Measurements from ENCODE around the gene ZNF407.

ZNF407 gene

DNA sequence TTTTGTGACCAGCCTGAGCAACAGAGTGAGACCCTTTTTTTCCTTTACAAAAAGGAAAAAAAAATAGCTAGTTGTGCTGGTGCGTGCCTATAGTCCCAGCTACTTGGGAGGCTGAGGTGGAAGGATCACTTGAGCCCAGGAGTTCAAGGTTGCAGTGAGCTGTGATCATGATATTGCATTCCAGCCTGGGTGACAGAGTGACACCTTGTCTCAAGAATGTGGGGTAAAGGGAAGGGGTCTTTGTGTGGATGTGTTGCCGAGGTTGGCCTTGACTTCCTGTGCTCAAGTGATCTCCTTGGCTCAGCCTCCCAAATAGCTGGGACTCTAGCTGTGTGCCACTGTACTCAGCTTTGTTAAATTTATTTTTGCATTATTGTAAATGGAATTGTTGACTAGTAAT, 120.6 kb downstream of the ZNF407 start:
- DNase-seq, result no peak

DNA sequence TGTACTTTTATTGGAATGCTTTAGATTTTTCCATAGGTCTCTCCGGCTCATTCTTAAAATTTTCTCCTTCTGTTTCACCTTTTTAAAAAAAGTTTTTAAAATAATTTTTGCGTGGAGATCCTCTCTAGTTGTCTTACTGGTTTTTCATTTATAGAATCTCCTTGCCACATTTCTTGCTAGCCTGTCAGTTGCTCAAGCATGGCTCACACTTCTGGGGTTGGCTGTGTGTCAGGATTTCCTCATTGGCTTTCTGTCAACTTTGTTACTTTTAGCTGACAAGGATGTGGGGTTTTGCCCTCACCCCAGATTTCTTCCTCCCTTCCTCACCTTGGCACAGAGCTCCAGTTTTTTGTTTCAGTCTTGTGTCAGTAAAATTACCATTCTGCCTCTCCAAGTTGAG, 124.6 kb downstream of the ZNF407 start:
- no peak for DNase-seq

DNA sequence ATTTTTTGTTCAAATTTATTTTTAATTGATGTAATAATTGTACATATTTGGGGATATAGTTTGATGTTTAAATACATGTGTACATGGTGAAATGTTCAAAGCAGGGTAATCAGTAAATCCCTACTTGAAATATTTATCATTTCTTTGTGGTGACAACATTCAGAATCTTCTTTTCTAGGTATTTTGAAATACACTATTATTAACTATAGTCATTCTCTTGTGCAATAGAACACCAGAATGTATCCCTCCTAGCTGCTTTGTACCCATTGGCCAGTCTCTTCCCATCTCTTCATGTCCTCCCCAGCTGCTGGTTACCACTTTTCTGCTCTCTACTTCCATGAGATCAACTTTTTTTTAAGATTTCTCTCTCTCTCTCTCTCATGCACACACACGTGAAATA, 126.5 kb downstream of the ZNF407 start:
- no peak for DNase-seq

DNA sequence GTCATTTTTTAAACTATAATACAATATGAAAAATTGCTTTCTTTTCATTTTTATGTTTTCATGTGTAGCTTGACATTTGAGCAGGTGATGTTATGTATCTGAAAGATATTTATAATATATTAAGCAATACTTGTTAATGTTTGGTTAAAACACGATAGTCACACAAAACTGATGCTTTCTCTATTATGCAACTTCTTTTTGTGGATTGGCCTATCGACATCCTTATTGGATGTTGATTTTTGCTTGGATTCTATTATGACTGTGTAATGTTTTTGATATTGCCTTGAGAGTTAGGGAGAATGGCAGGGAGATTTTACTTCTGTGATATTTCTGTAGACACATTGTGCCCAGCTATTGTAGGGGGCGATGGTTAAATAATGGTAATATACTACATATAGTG, 128.0 kb downstream of the ZNF407 start:
- no peak for DNase-seq

DNA sequence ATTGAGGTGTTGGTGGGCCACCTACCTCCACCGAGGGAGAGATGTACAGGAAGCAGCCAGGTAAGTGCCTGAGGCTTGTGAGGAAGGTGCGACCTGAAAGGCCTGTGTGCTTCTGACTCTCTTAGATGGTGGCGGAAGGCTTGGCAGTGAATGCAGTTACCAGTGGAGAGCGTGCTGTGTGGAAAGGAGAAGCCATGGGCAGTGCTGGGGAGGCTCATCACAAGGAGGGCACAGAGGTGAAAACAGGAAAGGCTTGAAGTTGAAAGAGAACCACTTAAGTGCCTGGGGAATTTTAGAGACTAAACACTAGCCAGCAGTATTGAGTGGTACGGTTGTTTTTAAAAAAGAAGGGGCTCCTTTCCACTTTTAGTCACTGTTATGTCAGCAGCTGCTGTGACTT, 130.9 kb downstream of the ZNF407 start:
- DNase-seq, result no peak

DNA sequence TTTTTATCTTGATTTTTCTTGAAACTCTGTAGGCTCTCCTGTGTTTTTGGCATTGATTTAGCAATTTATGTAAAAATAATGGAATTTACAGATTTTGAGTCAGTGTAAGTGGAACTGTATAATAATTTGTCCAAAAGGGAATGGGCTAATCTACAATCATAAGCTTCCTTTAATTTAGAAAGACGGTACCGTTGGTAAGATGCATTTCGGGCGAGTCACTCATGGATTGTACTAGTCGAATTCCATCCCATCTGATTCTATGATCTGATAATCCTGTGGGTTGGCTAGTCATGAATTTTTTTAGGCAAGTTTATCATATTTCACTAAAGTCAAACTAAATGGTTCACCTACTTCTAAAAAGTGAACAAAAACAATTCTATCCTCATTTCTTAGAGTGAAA, 133.4 kb downstream of the ZNF407 start:
- DNase-seq, result no peak

DNA sequence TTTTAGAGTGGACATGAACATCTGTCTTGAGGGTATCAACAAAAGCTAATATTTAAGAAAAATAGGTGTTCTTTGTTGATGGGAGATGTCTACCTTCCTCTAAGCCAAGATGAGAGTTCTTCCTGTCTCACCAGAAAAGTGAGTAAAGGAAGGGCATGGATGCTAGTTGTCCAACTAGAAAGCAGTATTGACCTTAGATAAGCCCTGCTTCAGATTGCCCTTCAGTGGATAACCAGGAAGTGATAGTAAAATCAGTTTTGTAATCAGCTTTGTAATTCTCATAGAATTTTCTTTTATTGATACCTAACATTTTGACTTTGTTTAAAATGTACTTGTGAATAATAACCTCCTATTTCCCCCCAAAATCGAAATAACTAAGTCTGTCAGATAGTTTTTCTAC, 134.7 kb downstream of the ZNF407 start:
- DNase-seq, result no peak

DNA sequence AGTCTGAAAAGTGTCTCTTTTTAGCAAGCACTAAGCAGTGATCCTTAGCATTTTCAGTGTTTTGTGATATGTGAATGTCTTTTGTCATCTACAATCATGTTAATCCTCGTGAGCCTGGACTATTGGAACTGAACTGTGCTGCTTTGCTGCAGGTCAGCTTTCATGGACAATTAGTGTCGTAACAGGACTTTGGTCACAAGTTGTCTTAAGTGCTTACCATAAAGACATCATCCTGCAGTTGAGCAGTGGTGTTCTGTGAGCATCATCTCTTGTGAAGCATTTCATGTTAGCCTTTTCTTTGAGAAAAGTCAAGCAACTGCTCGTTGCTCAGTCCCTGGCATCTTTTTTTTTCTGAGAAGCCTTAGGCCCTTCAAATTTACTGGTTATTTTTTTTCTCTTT, 135.9 kb downstream of the ZNF407 start:
- no peak for DNase-seq

DNA sequence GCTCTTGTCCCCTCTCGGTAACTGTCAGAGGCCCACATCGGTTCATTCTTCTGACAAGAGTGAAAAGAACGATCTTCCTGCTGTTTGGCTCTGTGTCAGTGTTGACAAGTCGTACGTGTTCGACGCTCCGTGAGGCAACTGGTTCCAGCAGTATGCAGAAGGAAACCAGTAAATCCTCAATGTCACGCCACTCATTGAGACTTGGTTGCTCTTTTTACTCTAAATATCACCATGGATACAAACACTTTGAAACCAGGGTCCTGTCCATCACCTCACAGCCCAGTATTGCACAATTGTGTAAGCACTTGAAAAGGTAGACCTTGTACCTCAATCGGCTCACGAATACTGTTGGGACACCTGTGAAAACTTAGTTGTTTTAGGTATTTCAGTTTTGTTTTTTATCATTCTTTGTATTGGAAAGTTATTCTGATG, 136.4 kb downstream of the ZNF407 start:
- DNase-seq, result no peak

DNA sequence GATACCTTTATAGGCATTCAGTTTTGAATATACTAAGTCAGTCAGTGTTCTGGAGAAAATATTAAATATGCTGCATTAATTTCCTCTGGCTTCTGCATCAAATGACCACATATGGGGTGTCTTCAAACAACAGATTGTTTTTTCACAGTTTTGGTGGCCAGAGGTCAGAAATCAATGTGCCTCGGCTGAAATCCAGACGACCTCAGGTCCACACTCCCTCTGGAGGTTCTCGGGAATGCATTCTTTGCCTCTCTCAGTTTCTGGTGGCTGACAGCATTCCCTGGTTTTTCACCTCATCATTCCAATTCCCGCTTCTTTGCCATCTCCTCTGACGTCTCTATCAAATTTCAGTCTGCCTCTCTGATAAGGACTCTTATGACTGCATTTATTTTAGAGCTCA, 142.3 kb downstream of the ZNF407 start:
- no peak for DNase-seq

DNA sequence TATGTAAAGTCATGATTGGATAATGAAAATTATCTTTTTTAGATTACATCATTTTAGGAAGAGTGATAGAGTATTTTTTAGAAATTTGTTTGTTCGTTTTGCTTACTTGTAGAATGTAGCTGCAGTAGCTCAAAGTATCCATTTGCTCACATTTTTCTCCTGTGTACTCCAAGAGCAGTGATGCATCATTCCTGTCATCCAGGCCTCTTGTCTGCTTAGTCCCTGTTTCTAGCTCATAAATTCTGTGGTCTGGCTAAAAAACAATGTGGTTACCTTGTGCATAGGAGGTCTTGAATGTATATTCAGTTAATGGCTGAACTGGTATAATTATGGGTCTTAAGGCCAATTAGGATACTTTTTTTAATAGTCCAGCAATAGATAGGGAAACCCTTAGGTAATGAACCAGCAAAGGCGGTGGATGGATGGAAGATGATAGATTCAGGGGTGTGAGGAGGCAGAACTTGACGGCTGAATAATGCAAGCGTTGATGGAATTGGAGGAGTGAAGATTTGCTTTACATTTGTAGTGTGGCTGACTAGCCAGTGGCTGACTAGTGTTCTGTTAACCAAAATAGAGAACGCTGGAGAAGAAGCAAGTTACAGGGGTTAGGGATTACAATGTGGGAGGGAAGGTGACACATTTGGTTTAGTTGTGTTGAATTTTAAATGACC, 145.0 kb downstream of the ZNF407 start:
- DNase-seq, result no peak

DNA sequence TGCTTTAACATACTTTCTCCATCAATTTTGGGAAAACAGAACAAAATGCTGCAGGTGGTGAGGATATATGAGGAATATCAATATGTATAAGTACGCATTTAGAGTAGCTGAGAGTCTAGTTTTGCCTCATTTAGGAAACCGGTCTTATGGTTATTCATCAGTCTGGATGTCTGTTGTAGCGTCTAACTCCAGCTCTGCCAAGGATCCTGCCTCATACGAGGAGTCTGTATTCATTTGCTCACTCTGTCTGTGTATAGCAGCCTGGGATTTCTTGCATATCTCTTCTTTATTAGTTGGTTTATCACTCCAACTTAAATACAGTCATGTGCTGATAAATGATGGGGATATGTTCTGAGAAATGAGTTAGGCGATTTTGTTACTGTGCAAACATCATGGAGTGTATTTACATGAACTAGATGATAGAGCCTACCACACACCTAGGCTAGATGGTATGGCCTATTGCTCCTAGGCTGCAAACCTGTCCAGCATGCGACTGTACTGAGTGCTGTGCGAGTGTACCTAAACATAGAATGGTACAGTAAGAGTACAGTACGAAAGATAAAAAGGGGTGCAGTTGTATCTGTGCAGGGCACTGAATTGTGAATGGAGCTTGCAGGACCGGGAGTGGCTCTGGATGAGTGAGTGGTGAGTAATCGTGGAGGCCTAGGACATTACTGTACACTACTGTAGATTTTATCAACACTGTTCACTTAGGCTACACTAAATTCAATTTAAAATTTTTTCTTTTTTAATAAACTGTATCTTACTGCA, 148.1 kb downstream of the ZNF407 start:
- DNase-seq, result no peak

DNA sequence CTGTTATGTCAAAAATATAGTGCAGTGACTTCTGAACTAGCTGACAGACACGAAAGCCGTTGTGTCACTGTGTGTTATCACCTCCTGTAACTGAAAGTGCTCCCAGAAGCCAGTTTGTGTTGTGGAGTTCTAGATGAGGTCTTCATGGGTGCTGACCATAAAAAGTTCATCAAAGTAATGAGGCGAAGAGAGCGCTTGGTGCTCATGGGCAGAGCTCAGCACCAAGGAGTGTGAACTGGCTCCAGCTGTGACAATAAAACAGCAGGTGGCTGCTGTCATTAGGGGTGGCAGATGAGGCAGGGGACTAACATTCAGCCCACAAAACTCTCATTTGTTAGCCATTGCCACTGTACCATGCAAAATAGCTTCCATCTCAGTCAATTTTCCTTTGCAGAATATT, 151.1 kb downstream of the ZNF407 start:
- no peak for DNase-seq

DNA sequence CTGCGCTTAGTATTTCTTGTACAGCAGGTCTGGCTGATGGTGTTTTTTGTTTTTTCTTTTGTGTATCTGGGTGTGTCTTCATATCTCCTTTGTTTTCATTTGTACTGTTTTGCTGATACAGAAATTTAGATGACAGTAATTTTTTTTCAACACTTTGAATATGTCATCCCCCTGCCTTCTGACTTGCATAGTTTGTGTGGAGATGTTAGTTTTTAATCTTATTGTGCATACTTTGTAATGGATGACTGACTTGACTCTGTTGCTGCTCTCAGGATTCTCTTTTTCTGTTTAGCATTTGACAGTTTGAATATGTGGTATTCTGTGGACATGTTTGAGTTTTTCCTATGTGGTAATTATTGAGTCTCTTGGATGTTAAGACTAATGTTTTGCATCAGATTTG, 161.3 kb downstream of the ZNF407 start:
- DNase-seq, result no peak

DNA sequence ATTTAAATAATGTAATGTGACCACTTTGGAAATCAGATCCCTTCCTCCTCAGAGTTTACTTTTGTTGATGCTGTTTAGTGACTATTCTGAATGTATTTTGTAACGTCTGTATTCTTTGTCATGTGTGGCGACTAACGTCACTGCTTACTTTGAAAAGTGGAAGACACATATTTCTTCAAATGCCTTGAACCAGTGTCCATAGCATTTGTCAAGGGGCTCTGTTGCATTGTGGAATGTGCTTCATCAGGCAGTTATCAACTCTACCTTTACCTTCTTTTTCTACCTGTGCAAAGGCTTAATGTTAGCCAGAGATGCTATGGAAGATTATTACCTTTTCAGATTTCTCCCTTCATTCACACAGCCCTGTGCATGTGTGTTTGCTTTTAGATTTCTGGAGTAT, 162.4 kb downstream of the ZNF407 start:
- DNase-seq, result no peak

DNA sequence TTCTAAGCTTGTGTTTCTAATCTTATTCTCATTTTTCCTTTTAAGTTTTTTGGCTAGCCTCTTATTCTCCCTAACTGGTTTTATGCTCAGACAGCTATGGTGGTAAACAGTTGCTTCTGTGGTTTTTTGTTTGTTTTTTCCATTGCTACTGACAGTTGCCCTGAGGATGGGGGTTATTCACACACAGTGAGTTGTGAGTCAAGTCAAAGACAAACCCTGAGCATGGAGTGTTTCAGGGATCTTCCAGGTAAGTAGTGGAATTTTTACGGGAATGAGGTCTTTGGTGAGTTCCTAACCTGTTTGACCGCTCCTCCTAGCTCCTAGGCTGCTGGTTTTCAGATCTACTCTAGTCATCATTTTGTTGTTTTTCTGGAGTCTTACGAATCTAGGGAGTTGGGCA, 162.8 kb downstream of the ZNF407 start:
- DNase-seq, result no peak

DNA sequence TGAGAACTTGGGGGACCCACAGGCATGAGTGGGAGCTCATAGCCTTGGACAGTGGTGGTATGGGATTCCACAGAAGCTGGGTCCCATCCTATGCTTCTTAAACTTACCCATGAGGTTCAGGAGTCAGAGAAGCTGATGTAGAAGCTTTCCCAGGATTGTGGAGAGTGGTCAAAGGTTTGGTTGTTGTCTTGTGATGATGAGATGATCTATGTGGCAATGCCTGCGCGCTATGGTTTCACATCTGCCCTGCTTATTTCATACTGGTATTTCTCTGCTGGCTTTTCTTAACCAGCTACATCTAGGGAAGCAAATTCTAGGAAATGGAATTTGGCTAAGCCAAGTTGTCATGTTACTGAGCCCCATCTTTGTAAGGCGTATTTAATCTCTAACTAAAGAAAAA, 168.6 kb downstream of the ZNF407 start:
- DNase-seq, result no peak

DNA sequence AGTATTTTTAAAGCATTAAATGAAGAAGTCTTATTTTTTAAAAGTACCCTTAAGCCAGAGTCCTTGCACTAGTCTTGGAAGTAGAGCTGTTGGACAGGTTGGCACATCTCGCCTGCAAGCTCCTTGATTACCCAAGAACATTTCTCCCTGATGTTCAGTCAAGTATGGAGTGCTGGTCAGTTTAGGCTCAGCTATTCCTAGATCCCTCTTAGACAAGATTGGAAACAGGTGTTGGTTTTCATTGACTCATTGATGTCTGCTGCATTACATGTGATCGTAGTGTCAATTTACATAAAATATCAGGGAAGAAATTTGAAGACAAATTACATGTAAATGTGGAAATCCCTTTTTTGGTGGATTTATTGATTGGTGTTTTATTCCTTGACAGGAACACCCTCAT, 170.4 kb downstream of the ZNF407 start:
- DNase-seq, result no peak

DNA sequence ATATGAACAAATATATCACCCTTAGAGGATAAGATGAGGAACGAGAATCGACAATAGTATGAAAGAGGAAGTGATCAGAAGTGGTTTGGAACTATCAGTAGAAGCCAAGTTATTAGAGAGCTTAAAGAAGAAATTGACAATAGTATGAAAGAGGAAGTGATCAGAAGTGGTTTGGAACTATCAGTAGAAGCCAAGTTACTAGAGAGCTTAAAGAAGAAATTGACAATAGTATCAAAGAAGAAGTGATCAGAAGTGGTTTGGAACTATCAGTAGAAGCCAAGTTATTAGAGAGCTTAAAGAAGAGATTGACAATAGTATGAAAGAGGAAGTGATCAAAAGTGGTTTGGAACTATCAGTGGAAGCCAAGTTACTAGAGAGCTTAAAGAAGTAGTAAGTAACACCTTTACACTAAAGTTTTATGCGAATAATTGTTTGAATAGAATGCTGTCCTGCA, 175.5 kb downstream of the ZNF407 start:
- no peak for DNase-seq

DNA sequence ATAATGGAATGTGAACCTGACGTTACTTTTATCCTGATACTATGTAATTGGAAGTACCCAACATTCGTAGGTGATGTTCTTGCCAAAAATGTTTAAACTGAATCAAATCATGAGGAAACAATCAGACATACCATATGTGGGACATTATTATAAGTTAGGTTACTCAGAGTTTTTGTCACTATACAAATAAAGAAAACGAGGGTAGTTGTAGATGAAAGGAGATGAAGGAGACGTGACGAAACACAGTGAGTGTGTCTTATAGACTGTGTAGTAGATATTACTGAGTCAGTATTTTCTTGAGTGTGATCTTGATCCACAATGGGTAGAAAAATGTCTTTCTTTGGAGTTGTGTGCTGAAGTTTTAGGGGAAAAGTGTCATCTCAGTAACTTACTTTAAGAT, 176.8 kb downstream of the ZNF407 start:
- DNase-seq, result no peak

DNA sequence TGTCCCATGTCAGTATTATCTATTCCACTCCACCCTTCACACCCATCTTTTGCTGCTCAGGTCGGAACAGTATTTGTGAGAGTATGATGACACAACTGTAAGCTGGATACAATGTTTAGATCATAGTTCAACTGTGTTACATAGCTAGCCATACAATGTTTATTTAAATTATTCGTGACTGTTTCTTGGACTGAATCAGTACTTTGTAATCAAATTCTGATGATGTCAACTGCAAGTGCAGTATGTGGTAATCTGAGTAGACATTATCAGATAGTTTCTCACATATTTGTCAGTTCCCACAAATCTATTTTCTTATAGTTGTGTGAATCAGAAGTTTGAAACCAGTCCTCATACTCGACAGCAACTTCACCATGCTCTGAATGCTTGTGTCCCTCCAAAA, 177.6 kb downstream of the ZNF407 start:
- DNase-seq, result no peak

DNA sequence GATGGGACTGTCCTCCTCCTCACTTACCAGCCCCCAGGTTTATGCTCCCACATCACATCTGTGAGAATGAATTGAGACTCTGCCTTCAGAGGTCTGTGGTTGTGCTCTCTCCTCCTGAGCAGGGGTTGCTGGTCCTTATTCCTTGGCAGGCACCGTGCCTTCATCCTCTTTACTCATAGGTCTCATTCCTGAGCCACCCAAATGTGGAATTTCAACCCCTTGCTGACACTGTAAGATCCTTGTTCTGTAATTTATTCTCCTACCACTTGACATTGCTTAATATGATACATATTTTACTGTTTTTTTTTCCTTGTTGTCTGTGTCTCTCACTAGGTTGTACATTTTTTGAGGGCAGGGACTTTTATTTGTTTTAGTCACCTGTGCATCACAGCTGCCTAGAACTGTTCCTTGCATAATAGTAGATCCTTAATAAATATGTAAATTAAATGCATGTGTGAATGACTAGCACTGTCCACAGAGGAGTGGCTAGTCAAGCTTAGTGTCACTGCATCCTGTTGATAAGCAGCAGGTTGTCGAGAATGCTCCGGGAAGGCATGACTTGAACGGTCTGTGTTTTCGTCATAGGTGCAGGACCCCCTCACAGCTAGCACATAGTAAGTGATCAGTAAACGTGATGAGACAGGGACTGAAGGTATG, 180.6 kb downstream of the ZNF407 start:
- DNase-seq, result no peak

DNA sequence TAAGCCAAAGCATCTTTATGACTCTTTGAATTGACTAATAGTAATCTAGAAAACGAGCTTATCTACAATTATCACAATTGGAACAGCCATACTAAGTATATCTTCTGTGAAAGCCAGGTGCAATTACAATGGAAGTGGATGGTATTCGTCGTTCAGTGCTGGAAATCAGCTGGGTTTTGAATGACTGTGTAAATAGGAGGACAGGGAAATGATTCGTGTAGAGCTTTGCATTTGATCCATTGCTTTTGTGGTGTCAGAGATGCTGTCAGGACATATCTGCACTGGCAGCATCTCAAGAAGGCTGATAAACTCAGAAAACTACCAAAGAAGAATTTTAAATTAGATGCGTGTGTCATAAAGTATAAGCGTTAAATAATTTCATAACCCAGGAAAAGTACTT, 187.1 kb downstream of the ZNF407 start:
- DNase-seq, result no peak

Data from anterior cingulate cortex (tissue), 58 donors.